GM21360 (cell line): ENCODE results near the gene STXBP5.
A peak's percentile ranks its signal among the peaks of the same experiment; 100 is the strongest.

ENCODE experiments used
- ATAC-seq: cut with Tn5 transposase; IDR thresholded peaks from one replicate; pipeline ENCODE4 v1.9.1; 2021; ENCODE audit warnings: mild to moderate bottlenecking, moderate library complexity; ENCODE audit not compliant: unreplicated experiment

The STXBP5 gene

DNA sequence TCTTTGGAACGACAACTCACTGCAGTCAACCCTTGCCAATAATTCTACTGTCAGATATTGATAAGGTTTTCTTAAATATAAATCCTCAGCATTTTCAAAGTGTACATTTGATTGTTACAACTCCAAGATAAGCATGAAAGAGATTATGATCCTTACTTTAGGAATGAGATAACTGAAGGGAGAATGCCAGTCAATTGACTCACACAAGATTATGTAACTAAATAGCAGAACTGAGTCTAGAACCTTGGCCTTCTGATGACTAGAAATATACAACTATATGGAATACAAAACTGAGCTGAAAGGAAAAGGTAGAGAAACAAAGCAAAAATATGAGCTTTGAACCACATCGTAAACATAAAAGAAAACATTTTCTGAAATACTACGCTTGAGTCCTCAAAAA, 26.9 kb upstream of the STXBP5 start:
- no peak for ATAC-seq

DNA sequence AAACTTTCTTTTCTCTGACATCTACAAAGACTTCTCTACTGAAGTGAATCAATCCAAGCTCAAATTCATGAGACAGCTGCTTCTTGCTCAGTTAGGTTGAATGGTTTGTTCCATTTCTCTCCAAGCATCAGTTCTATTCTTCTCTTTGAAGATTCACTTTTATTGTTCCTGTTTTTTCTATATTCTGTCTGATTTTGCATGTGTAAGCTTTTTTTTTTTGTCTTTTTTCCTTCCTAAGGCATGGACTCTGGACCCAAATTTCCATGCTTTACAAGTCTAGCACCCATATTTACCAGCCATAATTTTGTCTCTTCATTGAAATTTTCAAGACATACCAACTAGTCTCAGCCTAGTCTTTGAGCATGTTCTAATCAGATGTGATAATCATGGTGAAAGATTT, 25.9 kb upstream of the STXBP5 start:
- no peak for ATAC-seq

DNA sequence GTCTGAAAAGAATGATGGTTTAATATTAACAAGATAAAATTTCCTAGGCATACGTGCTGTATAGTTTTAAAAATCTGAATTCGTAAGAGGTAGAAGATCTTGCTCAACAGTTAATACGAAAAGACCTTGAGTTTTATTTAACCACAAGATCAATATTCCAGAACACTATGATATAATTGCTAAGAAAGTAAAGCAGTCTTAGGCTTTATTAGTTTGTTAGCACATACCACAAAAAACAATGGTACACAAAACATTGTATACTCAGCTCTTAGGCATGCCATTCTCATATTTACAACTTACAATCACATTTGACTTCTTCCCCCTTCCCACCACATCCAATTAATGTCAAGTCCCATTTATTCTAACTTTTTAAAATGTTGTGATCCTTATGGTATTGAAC, 24.4 kb upstream of the STXBP5 start:
- no peak for ATAC-seq

DNA sequence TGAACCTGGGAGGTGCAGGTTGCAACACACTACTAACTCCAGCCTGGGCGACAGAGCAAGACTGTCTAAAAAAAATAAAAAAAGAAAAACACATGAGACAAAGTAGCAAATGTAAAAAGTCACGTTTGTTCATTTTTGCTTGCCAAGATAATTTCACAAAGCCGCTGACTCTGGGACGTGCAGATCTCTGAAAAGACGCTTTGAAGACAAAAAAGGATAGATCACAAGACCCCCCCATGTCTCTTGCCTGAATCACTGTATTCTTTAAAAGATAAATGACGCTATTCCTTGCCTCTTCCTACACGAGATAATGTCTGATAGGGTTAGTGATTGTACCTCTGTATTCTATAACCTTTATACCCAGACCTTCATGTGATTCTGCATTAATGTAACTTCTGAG, 23.3 kb upstream of the STXBP5 start:
- no peak for ATAC-seq

DNA sequence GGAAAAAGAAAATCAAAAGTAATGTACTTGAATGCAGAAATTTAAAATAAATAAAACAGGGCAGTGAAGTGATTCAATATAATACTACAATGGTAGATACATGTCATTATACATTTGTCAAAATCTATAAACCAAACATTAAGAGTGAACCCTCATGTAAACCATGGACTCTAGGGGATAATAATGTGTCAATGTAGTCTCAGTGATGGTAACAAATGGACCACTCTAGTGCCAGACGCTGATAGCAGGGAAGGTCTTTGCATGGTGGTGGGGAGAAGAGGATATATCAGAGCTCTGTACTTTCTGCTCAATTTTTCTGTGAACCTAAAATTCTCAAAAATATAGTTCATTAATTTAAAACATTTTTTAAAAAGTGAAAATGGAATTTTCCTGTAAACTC, 19.8 kb upstream of the STXBP5 start:
- no peak for ATAC-seq

DNA sequence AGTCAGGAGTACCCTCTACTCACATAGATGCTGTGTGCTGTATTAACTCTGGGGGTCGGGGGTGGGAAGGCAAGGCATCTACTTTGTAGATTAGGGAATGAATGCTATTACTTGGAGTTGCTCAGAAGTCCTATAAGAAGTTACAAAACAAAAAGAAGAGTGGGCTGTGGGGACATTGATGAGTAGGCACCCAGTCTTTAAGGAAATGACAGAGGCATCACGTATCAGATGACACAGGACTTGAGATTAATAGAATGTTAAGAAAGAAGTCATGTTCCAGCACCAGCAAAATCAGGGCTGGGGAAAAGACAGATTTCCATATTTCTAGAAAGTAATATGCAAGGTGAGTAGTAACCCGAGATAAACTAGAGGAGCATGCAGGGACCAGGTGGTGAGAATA, 19.0 kb upstream of the STXBP5 start:
- no peak for ATAC-seq

DNA sequence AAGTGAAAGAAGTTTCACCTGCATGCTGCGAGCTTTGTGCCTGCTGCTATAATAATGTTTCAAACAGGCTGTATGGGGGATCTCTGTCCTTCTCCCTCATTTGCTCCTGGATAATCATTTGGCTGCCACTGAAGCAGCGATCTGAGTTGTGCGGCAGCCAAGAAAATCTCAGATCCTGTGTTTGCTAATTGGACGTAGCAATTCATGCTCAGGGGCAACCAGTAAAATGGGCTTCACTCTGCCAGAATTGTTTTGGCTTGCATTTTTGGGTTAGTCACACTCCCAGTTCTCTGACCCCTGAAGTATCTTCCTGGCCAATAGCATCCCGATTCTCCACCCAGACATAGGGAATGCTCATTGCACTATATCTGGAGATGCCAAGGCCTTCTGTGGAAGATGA, 13.7 kb upstream of the STXBP5 start:
- no peak for ATAC-seq

DNA sequence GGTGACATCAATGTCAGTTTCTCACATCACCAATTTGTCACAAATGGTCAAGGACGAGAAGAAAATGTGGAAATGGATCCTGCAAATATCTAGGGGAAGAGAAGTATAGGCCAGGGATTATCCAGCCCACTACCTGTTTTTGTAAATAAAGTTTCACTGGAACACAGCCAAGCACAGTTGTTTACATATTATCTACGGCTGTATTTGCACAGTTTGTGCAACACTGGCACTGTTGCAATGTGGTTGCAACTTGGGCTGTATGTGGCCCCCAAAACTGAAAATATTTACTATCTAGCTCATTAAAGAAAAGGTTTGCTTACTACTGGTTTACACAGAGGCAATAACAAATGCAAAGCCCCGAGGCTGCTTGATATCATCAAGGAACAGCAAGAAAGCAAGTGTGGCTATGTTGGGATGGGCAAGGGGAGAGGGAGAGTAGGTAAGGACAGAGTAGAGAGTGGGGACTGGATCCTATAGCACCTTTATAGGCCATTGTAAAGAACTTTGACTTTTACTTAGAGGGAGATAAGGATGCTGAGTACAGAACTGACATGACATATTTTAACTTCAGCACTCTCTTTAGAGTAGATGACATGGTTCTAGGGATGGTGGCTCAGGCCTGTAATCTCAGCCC, 11.8 kb upstream of the STXBP5 start:
- no peak for ATAC-seq

DNA sequence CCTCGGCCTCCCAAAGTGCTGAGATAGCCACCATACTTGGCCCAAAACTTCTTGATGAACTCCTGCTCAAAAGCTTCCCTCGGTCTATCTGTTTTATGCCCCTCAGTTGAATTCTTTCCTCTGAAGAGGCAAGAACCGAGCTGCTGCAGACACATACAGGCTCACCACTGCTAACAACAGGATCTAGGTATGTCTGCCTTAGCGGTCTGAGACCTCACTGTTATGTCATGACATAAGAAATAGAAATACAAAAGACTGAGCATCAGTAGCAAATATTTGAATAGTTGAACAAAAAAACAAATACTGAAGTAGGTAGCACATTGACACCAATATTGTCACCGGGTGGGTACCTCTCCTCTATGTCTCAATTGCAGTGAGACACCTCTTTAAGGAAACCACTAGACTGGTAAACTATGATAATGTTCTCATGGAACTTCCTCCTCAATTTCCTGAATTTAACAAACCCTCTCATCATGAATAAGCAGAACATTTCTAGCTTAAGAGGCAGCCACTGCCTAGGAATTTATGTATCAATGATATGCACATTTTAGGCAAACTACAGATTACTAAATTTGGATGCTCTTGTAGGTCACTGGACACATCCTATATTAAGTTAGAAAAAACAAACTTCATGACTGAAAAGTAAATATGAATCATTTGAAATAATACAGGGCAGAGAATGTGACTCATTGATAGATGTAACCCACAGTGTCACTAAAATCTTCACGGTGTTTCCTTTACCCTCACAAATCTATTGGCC, 9.4 kb upstream of the STXBP5 start:
- no peak for ATAC-seq

DNA sequence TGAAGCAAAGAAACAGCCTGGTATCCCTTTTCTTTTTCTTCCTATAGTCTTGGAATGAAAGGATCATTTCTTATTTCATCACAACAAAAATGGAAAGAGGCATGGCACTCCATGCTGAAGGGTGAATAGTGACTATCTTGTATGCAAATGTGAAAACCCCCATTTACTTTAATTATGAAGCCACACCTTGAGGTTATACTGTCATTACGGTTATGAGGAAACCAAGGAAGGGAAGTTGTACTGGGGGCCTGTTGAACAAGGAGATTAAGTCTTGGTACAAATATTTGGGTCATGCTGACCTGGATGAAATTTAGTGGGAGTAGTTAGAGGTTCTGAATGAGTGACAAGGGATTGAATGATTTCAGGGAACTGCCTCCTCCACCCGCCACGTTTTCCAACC, 8.7 kb upstream of the STXBP5 start:
- no peak for ATAC-seq

DNA sequence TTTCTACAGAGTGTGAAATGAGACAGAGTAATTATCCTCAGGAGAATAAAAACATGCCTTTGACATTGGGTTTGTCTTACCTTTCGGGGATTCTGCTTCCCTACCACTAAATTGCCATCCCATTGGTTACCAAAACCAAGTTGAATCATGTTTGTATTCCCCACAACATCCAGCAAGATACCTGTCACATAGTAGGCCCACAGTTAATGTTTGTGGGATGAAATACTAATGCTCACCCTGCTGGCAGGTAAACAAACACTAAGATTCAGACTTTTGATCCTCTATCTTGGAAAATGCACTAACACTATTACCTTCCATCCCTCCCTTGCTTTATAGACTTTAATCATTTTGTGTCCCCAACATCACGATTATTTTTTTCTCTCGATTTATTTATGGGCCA, 8.2 kb upstream of the STXBP5 start:
- ATAC-seq: no peak

DNA sequence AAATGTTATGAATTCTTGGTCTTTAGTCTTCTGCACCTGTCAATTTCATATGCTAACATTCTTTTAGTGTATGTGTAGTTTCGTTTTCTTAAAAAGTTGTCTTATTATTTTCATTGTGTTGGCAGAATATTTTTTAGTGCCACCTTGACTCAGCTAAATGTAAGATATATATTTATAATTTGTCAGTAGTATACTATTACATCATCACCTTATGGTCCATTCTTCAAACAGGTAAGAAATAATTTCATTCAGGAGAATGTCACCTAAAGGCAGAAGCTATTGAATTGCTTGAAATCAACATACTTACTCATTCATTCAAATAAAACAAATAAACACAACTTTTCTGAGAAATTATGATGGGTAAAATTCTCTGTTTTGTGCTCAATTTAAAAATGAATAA, 3.5 kb upstream of the STXBP5 start:
- no peak for ATAC-seq

DNA sequence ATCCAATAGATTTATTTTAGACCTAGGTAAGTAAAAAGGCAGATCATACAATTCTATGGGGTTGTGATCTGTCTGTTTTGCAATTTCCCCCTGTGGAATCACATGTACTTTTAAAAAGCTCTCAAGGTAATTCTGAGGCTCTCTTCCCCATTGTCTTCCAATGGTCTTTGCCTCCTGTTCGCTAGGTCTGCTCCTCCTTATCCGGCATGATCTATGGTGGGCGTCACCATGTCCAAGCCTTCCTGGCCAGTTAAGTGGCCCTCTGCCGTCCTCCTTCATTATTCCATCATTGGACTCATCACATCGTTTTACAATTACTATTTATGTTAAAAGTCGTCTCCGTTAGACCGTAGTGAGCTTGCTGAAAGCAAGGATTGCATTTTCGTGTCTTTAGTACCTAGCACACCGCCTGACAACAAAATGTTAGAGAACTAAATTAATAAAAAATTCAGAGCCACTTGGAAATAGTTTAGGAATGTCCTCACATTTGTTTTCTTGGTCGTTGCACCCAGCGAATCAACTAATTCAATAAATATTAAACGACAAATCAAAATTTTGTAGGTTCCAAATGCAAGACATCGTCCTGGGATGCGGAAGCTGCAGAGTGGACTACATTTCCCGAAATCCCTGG, 2.2 kb upstream of the STXBP5 start:
- ATAC-seq: no peak

DNA sequence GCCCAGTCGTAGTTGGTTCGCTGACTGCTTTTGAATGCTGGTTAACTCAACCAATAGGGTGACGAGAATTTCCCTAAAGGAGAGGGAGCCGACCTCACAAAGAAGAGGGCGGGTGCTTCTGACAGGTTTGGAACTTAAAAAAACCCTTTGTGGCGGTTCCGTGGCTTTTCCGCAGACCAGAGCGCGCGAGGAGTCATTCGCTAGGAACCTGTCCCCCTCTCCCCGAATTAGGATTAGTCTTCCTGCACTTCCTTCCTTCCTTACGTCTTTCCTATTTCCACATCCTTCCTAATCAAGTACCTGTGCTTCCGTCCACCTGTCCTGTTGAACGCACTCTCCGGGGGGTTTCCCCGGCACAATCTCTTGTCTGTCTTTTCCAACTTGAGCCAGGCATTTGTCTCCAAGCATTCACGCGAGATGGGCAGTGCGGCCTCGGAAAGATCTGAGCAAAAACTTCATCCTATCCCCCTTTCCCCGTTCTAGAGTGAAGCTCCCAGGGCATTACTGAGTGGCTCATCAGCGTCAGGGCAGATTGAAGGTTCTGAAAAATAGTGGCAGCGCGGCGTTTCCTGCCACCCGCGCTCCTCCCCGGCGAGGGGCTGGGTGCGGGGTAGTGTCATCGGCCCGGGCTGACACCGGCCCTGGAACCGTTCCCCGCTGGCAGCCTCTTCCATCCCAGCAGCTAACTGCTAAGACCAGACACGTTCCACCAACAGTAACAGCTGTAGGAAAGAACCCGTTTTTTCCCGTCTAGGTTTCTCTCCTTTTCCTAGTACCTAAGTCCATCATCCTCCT, 1.5 kb upstream of the STXBP5 start:
- peak; percentile 74 for ATAC-seq

DNA sequence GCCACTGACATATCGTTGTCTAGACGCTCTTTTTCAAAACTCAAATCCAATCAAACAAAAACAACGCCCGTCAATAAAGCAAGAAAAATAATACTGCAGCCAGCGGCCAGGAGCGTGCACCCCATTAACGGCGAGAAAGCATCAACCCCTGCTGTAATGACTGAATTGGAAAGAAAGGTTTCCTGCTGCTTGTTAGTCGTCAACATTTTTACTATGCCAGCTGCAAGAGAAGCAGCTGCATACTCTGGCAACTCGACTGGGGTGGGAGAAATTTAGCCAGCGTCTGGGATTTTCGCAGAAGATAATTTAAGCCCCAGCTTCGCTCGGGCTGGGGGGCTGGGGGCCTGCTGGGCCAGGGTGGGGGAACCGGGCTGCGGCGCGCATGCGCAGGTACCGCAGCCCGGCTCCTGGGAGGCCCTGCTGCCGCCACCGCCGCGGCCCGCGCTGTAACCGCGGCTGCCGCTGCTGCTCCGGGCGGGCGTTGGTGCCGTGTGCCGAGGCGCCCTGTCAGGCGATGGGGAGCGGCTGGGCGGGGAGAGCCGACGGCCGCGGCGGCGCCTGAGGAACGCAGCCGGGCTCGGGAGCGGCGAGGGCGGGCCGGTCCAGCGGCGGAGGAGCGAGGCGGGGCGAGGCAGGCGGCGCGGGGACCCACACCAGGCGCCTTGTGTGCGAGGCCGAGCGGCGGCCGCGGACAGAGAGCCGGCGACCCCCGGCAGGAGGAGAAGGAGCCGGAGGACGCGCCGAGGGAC, 732 bp upstream of the STXBP5 start:
- peak; percentile 52 for ATAC-seq

DNA sequence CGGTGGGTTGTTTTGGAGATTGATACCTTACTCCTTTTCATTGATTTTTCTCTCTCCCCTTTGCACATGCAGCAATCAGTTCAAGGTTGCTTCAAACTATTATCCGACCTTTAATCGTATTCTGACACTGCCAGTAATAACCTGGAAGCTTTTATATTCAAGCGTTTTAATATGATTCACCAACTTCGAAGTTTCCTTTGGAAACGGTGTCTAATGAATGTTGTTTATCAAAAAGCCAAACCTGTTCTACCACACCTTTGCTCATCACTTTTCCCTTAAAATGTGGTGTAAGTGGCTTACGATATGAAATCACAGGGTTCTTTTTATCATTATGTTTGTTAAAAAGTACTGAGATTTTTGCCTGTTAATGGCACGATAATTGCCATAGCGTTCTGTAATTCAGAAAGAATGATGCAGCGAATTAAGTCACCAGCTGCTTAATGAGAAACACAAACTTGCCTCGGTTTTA, 660 bp downstream of the STXBP5 start:
- ATAC-seq: no peak

DNA sequence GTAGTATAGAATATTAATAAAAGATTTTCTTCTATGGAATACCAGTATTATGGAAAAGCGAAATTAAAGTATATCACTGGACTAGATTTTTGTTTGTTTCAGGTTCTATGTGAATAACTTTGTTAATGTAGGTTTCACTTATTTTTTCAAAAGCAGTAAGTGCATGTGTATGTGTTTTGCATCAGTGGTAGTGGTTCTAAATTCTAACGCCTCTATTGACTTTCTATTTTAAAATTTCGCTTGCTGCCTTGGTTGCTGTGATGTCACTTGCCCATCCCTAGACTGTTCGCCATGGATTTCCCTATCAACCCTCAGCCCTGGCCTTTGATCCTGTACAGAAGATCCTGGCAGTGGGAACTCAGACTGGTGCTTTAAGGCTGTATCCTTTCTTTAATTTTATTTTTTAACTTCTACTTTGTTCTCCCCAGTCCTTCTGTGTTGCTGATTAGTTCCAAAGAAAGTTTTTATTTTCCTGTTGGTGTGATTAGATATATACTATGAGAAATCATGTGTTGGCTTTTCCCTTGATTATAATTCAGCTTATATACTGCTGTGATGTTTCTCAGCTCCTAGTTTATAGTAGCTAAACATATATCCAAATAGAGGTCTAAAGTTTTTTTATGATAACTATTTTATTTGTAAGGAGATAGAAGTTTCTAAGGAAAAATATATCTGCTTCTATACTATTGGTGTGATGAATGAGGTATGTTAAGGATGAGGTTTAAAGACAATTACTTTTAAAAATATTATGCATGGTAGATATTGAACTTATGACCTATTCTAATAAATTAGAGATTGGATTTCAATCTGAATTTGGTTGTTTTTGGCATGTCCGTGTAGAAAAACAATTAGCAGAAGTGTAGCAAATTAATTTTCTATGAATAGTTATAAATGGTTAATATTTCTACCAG, 1.7 kb downstream of the STXBP5 start:
- no peak for ATAC-seq

DNA sequence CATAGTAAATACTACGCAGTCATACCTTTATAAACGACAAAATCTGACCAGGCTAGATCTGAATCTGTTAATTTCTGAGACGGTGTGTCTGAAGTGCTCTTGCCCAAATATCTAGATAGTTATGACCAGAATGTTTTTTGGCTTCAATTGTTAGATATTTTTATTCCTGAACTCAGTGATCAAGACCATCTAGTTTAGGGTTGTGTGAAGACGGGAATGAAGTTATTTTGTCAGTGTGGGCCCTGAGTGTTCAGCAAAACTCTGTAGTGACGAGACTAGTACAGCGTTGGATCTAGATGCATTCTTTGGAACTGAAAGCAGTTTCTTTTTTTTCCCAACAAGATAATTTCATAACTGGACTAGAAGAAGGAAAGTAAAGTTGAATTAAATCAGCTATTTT, 3.1 kb downstream of the STXBP5 start:
- no peak for ATAC-seq

DNA sequence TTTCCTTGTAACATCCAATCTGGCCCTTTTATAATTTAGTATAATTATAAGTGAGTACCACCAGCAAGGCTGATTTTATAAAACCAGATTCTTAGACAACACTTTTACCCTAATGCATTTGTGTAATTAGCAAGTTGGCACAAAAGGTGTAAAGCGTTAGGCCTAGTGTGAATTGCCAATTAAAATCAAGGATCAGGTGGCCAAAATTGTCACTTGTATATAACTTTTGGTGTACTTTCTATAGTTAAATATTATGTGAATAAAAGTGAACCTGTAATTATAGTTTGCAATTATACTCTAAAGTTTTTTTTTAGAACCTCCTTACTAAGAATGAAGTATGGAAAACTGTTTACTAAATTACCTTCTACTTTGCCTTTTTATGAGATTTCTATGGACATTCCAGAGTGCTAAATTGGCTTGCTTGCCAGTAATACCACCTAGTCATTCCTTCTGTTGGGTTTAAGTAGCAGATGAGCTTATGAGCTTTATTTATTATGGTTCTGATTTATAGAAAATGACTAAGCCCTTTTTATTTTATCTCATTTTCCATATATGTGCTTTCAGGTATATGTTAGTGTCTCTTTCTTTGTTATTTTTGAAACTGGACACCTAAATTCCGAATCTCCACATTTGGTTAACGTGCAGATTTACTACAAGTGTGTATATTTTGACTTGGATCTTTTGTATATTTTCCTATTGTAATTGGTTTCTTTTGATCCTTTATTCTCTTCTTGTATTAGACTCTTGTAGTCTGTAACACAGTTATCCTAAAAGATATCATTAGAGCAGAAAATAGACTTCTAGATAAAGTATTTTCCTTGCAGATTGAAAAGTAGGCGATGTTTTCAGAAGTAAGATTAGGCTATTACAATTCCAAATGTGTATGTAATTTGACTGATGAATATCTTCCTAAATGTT, 3.9 kb downstream of the STXBP5 start:
- ATAC-seq: no peak
